Hepatocyte (in vitro differentiated cells): ENCODE results near the gene SYN1.

Source experiments
- CTCF ChIP-seq: fragments of 200-600 bp; sonication (generic); IDR thresholded peaks from 2 replicates; pipeline ENCODE4 v1.5.1; 2016; ENCODE audit warnings: antibody characterized with exemption, mild to moderate bottlenecking; ENCODE audit not compliant: poor library complexity
- EZH2 ChIP-seq: fragments of 200-600 bp; sonication (generic); IDR thresholded peaks from 2 replicates; pipeline ENCODE4 v1.6.1; 2016; ENCODE audit warnings: antibody characterized with exemption, mild to moderate bottlenecking, borderline replicate concordance

GRCh38 chrX:47587091-47587891 lies 32.4 kb downstream of the SYN1 start:
- no peak for TF ChIP-seq CTCF
- no peak for TF ChIP-seq EZH2
